H1 (cell line): ENCODE data around the gene PDGFB. TPM values are rescaled to one million over a fixed set of nuclear protein-coding genes. Genes with fewer than 3 reads are reported as not detected.

ENCODE experiments used
- NANOG ChIP-seq: IDR thresholded peaks from 2 replicates; pipeline ENCODE4 v1.6.1; 2011; ENCODE audit warnings: low read length, low read depth, mild to moderate bottlenecking, inconsistent platforms; ENCODE audit not compliant: insufficient read depth, poor library complexity, severe bottlenecking
- NRF1 ChIP-seq: IDR thresholded peaks from 2 replicates; pipeline ENCODE4 v1.6.1; 2011; ENCODE audit warnings: mild to moderate bottlenecking, low read depth, low read length, improper control_type of control experiment
- PHF8 ChIP-seq: fragments of 200-600 bp; sonication (generic); conservative IDR thresholded peaks from 2 replicates; pipeline ENCODE4 v1.7.1; 2012; ENCODE audit warnings: low read depth, mild to moderate bottlenecking, inconsistent platforms, low read length, moderate library complexity
- RXRA ChIP-seq: IDR thresholded peaks from 2 replicates; pipeline ENCODE4 v1.6.1; 2011; ENCODE audit warnings: low read depth, mild to moderate bottlenecking, low read length, moderate library complexity; ENCODE audit not compliant: insufficient read depth
- SP1 ChIP-seq: IDR thresholded peaks from 2 replicates; pipeline ENCODE4 v1.6.1; 2011; ENCODE audit warnings: low read depth, low read length
- SUZ12 ChIP-seq: fragments of 200-600 bp; sonication (generic); IDR thresholded peaks from 2 replicates; pipeline ENCODE4 v1.6.1; 2012; ENCODE audit warnings: mild to moderate bottlenecking, inconsistent platforms, low read length, moderate library complexity, mixed read lengths
- USF2 ChIP-seq: IDR thresholded peaks from 2 replicates; pipeline ENCODE4 v1.6.1; 2011; ENCODE audit warnings: low read length, improper control_type of control experiment
- polyA plus RNA-seq, 7 experiments: library from polyadenylated mRNA; depleted of rRNA in 3 of 7; stranded (reverse) in 5 of 7; unstranded in 2 of 7; fragments of >200 nt in 5 of 7; fragments of 200-250 nt in 2 of 7; gene quantifications; 1 replicate in 5 of 7; 2 replicates in 1 of 7; 4 replicates in 1 of 7; pipeline versions ENCODE4 v1.2.1 to v1.2.3, GENCODE V29; 2011 to 2013; ENCODE audit warnings: missing spikeins in 2 of 7, mixed read lengths in 2 of 7
- total RNA-seq: library from RNA; stranded (reverse); fragmentation: NEBNext Ultra II Directional; extraction: Animal tissue kit (Norgen Biotek cat#: 25700); gene quantifications from 2 replicates; pipeline ENCODE4 v1.2.1, GENCODE V29; 2021
- TF ChIP-seq, protein P1 (sequence below): fragments of 300-600 bp; sonication (generic); IDR thresholded peaks from 2 replicates; pipeline ENCODE4 v1.7.1; 2012; ENCODE audit warnings: low read length, moderate library complexity, mild to moderate bottlenecking, inconsistent platforms; ENCODE audit not compliant: insufficient replicate concordance

Gene PDGFB
- total and polyA plus RNA-seq, 2 of the 8 experiments (the other 6 are each of a cell fraction or from before 2014, with no cell fraction given), result 3.9 to 8.5 TPM

DNA sequence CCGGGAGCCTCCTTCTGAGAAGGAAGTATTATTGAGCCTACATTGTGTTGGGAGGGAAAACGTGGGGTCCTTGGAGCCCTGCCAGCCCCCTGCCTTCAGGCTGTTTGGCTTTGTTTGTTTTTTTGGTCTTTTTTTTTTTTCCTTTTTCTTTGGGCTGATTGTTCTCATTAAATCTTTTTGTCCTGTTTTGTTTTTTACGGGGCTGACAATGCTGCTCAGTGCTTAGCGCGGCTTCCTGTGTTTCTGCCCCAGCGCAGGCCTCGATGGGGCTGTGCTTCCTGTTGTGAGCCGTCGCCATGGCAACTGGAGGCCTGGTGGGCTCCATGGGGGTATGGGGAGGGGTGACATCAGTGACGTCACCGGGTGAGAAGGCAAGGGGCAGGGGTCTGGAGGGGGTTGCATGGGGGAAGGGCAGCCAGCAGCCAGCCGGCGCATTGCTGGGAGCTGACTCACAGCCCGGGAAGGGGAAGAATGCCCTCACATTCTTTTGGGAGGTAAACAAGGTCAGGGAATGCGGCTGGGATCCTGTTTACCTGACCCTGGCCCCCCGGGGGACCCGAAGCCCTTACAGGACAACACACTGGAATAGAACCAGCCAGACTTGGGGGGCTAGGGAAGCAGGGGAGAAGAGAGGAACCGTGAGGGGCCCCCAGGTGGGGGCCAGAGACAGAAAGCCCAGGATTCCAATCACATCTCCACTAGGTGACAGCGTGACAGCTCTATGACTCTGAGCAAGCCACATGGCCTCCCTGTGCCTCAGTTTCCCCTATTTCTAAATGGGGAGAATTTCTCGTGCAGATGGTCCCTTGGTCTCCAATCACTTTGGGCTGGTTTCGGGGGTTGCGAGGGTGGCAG is 70.1 kb downstream of the PDGFB start (continued):
- TF ChIP-seq, protein P1, sequence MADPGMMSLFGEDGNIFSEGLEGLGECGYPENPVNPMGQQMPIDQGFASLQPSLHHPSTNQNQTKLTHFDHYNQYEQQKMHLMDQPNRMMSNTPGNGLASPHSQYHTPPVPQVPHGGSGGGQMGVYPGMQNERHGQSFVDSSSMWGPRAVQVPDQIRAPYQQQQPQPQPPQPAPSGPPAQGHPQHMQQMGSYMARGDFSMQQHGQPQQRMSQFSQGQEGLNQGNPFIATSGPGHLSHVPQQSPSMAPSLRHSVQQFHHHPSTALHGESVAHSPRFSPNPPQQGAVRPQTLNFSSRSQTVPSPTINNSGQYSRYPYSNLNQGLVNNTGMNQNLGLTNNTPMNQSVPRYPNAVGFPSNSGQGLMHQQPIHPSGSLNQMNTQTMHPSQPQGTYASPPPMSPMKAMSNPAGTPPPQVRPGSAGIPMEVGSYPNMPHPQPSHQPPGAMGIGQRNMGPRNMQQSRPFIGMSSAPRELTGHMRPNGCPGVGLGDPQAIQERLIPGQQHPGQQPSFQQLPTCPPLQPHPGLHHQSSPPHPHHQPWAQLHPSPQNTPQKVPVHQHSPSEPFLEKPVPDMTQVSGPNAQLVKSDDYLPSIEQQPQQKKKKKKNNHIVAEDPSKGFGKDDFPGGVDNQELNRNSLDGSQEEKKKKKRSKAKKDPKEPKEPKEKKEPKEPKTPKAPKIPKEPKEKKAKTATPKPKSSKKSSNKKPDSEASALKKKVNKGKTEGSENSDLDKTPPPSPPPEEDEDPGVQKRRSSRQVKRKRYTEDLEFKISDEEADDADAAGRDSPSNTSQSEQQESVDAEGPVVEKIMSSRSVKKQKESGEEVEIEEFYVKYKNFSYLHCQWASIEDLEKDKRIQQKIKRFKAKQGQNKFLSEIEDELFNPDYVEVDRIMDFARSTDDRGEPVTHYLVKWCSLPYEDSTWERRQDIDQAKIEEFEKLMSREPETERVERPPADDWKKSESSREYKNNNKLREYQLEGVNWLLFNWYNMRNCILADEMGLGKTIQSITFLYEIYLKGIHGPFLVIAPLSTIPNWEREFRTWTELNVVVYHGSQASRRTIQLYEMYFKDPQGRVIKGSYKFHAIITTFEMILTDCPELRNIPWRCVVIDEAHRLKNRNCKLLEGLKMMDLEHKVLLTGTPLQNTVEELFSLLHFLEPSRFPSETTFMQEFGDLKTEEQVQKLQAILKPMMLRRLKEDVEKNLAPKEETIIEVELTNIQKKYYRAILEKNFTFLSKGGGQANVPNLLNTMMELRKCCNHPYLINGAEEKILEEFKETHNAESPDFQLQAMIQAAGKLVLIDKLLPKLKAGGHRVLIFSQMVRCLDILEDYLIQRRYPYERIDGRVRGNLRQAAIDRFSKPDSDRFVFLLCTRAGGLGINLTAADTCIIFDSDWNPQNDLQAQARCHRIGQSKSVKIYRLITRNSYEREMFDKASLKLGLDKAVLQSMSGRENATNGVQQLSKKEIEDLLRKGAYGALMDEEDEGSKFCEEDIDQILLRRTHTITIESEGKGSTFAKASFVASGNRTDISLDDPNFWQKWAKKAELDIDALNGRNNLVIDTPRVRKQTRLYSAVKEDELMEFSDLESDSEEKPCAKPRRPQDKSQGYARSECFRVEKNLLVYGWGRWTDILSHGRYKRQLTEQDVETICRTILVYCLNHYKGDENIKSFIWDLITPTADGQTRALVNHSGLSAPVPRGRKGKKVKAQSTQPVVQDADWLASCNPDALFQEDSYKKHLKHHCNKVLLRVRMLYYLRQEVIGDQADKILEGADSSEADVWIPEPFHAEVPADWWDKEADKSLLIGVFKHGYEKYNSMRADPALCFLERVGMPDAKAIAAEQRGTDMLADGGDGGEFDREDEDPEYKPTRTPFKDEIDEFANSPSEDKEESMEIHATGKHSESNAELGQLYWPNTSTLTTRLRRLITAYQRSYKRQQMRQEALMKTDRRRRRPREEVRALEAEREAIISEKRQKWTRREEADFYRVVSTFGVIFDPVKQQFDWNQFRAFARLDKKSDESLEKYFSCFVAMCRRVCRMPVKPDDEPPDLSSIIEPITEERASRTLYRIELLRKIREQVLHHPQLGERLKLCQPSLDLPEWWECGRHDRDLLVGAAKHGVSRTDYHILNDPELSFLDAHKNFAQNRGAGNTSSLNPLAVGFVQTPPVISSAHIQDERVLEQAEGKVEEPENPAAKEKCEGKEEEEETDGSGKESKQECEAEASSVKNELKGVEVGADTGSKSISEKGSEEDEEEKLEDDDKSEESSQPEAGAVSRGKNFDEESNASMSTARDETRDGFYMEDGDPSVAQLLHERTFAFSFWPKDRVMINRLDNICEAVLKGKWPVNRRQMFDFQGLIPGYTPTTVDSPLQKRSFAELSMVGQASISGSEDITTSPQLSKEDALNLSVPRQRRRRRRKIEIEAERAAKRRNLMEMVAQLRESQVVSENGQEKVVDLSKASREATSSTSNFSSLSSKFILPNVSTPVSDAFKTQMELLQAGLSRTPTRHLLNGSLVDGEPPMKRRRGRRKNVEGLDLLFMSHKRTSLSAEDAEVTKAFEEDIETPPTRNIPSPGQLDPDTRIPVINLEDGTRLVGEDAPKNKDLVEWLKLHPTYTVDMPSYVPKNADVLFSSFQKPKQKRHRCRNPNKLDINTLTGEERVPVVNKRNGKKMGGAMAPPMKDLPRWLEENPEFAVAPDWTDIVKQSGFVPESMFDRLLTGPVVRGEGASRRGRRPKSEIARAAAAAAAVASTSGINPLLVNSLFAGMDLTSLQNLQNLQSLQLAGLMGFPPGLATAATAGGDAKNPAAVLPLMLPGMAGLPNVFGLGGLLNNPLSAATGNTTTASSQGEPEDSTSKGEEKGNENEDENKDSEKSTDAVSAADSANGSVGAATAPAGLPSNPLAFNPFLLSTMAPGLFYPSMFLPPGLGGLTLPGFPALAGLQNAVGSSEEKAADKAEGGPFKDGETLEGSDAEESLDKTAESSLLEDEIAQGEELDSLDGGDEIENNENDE, result no peak
- TF ChIP-seq NRF1 (no peak; the same call in 1 of the 2 replicates), PHF8 (no peak), SUZ12 (no peak), NANOG (no peak), USF2 (no peak), SP1 (peak; percentile 98), RXRA (peak; percentile 94)
